ENCODE data around the gene CDC42BPG. TPM values are rescaled to one million over a fixed set of nuclear protein-coding genes. Genes with fewer than 3 reads are reported as not detected.
A peak's percentile ranks its signal among the peaks of the same experiment; 100 is the strongest.
"Not testable (repeated sequence)": the region's sequence is repeated elsewhere in the genome, so short reads cannot be mapped to it uniquely, and the experiment has no call there.

Gene CDC42BPG
- total RNA-seq, 2 experiments from 2014 or later: 3.4 to 3.5 TPM

GRCh38 chr11:64848826-64849597 lies 4.6 kb upstream of the CDC42BPG start:
- Mint-ChIP-seq H3K9me3 (no peaks in the 10 kb centered on the region), H3K27me3 (no peaks in the 10 kb centered on the region), H3K4me3 (no peak overlapping the region), H3K4me1 (peaks cover 60% of the 10 kb centered on the region), H3K27ac (peak overlapping the region; percentile 90), H3K36me3 (peaks cover 5% of the 10 kb centered on the region)
- ATAC-seq (ENCODE audit: low read depth) (no peak), DNase-seq (peak; percentile 56)
- POLR2A ChIA-PET: interaction anchor here (0.6 to 27.4 kb wide), 7 partner anchors 14 to 481 kb away, joined by 3 to 782 read pairs (median 4); partner anchors contain the start of genes EHD1 and ZNHIT2

GRCh38 chr11:64848214-64848825 lies 3.9 kb upstream of the CDC42BPG start:
- Mint-ChIP-seq H3K27ac (peak overlapping the region; percentile 90), H3K27me3 (no peaks in the 10 kb centered on the region), H3K4me3 (no peak overlapping the region), H3K9me3 (no peaks in the 10 kb centered on the region), H3K36me3 (peaks cover 2% of the 10 kb centered on the region), H3K4me1 (peaks cover 58% of the 10 kb centered on the region)
- DNase-seq (no peak), ATAC-seq (ENCODE audit: low read depth) (no peak)
- POLR2A ChIA-PET: interaction anchor here (0.5 to 27.4 kb wide), 12 partner anchors 15 to 274 kb away, joined by 3 to 782 read pairs (median 3); partner anchors contain the start of genes ARL2, BATF2, EHD1 and FAU

GRCh38 chr11:64846998-64847666 lies 2.7 kb upstream of the CDC42BPG start:
- peaks cover 47% of the 10 kb centered on the region for H3K4me1 Mint-ChIP-seq
- ATAC-seq (ENCODE audit: low read depth) (peak; percentile 53), DNase-seq (peak; percentile 96)
- H3K4me3 Mint-ChIP-seq: no peak overlapping the region
- POLR2A ChIA-PET: interaction anchor here (0.8 to 27.4 kb wide), 7 partner anchors 16 to 275 kb away, joined by 3 to 782 read pairs (median 6); partner anchors contain the start of genes ARL2, EHD1, FAU and MRPL49
- H3K9me3 Mint-ChIP-seq: no peaks in the 10 kb centered on the region
- H3K27ac Mint-ChIP-seq: peak overlapping the region; percentile 76
- no peaks in the 10 kb centered on the region for H3K36me3 Mint-ChIP-seq
- no peaks in the 10 kb centered on the region for H3K27me3 Mint-ChIP-seq

GRCh38 chr11:64845776-64846129 lies 1.3 kb upstream of the CDC42BPG start:
- not testable (repeated sequence) for DNase-seq; H3K9me3 Mint-ChIP-seq; H3K27me3 Mint-ChIP-seq; H3K27ac Mint-ChIP-seq; H3K36me3 Mint-ChIP-seq; ATAC-seq (ENCODE audit: low read depth)
- Mint-ChIP-seq H3K4me1 (peaks cover 34% of the 10 kb centered on the region), H3K4me3 (peak overlapping the region; percentile 47)
- POLR2A ChIA-PET: interaction anchor here (0.8 to 27.4 kb wide), 3 partner anchors 10 to 60 kb away, joined by 5 to 782 read pairs (median 6); partner anchors contain the start of gene EHD1

GRCh38 chr11:64845129-64845775 lies 799 bp upstream of the CDC42BPG start:
- Mint-ChIP-seq H3K27me3 (no peaks in the 10 kb centered on the region), H3K4me3 (peak overlapping the region; percentile 47), H3K27ac (peak overlapping the region; percentile 58), H3K9me3 (no peaks in the 10 kb centered on the region), H3K36me3 (no peaks in the 10 kb centered on the region), H3K4me1 (peaks cover 33% of the 10 kb centered on the region)
- POLR2A ChIA-PET: interaction anchor here (0.8 to 27.4 kb wide), 3 partner anchors 9 to 59 kb away, joined by 5 to 782 read pairs (median 6); partner anchors contain the start of gene EHD1
- ATAC-seq (ENCODE audit: low read depth): no peak
- DNase-seq: no peak

- no peaks in the 10 kb centered on the region for H3K36me3 Mint-ChIP-seq
These were observed 645 bp downstream of the CDC42BPG start for GRCh38 chr11:64843686-64844329.

GRCh38 chr11:64842851-64843685 lies 1.4 kb downstream of the CDC42BPG start:
- ATAC-seq (ENCODE audit: low read depth) (no peak), DNase-seq (no peak)
- Mint-ChIP-seq H3K4me1 (peaks cover 15% of the 10 kb centered on the region), H3K27ac (no peak overlapping the region), H3K4me3 (peak overlapping the region; percentile 91), H3K27me3 (no peaks in the 10 kb centered on the region), H3K36me3 (no peaks in the 10 kb centered on the region), H3K9me3 (no peaks in the 10 kb centered on the region)
- POLR2A ChIA-PET: interaction anchor here (1.0 to 1.6 kb wide), 3 partner anchors 33 to 99 kb away, joined by 4 to 5 read pairs (median 5); partner anchors contain the start of genes MEN1, RASGRP2 and SF1

More at GRCh38 chr11:64843686-64844329, 645 bp downstream of the CDC42BPG start:
- no peak for DNase-seq
- Mint-ChIP-seq H3K27me3 (no peaks in the 10 kb centered on the region), H3K4me3 (peak overlapping the region; percentile 91), H3K9me3 (no peaks in the 10 kb centered on the region), H3K27ac (peak overlapping the region; percentile 70), H3K4me1 (peaks cover 21% of the 10 kb centered on the region)
- POLR2A ChIA-PET: interaction anchor here (0.6 to 27.4 kb wide), 9 partner anchors 8 to 275 kb away, joined by 3 to 782 read pairs (median 5); partner anchors contain the start of genes EHD1, MEN1, RASGRP2 and SF1
- ATAC-seq (ENCODE audit: low read depth): no peak

- Mint-ChIP-seq H3K4me1 (peaks cover 13% of the 10 kb centered on the region), H3K4me3 (no peak overlapping the region), H3K27ac (no peak overlapping the region), H3K36me3 (no peaks in the 10 kb centered on the region), H3K9me3 (no peaks in the 10 kb centered on the region), H3K27me3 (no peaks in the 10 kb centered on the region)
- ATAC-seq (ENCODE audit: low read depth) (no peak), DNase-seq (no peak)
- POLR2A ChIA-PET: no interaction called here
These were observed 2.1 kb downstream of the CDC42BPG start for GRCh38 chr11:64842366-64842759.

GRCh38 chr11:64841592-64842365 lies 2.7 kb downstream of the CDC42BPG start:
- ATAC-seq (ENCODE audit: low read depth) (no peak), DNase-seq (no peak)
- Mint-ChIP-seq H3K27ac (no peak overlapping the region), H3K36me3 (no peaks in the 10 kb centered on the region), H3K4me1 (peaks cover 14% of the 10 kb centered on the region), H3K27me3 (no peaks in the 10 kb centered on the region), H3K9me3 (no peaks in the 10 kb centered on the region), H3K4me3 (no peak overlapping the region)
- POLR2A ChIA-PET: no interaction called here

GRCh38 chr11:64839887-64840782 lies 4.3 kb downstream of the CDC42BPG start:
- ATAC-seq (ENCODE audit: low read depth) (no peak), DNase-seq (no peak)
- POLR2A ChIA-PET: no interaction called here

More at GRCh38 chr11:64839887-64840782, 4.3 kb downstream of the CDC42BPG start:
- no peak overlapping the region for H3K4me3 Mint-ChIP-seq
- H3K9me3 Mint-ChIP-seq: no peaks in the 10 kb centered on the region
- H3K27ac Mint-ChIP-seq: no peak overlapping the region
- H3K4me1 Mint-ChIP-seq: peaks cover 11% of the 10 kb centered on the region
- H3K27me3 Mint-ChIP-seq: no peaks in the 10 kb centered on the region
- H3K36me3 Mint-ChIP-seq: no peaks in the 10 kb centered on the region
